SJSA1 (cell line): ENCODE results near the gene MYCN. TPM values are rescaled to one million over a fixed set of nuclear protein-coding genes. Genes with fewer than 3 reads are reported as not detected.

Experiments used
- DNase-seq, 2 experiments: peaks; one replicate each; pipeline ENCODE4 v3.0.0-alpha.2; 2015 to 2020; ENCODE audit warnings: low spot score in 2 of 2, low read depth in 1 of 2
- H3K27ac ChIP-seq: fragments of 250-450 bp; sonication (Bioruptor Pico); 2 replicates; pipeline ENCODE4 v1.5.1; 2020; ENCODE audit warnings: mild to moderate bottlenecking, moderate library complexity
- H3K27me3 ChIP-seq: fragments of 250-450 bp; sonication (Bioruptor Pico); replicated peaks from 2 replicates; pipeline ENCODE4 v1.5.1; 2020; ENCODE audit warnings: mild to moderate bottlenecking, moderate library complexity
- H3K36me3 ChIP-seq: fragments of 250-450 bp; sonication (Bioruptor Pico); 2 replicates; pipeline ENCODE4 v1.5.1; 2020; ENCODE audit warnings: mild to moderate bottlenecking
- H3K4me1 ChIP-seq: fragments of 250-450 bp; sonication (Bioruptor Pico); replicated peaks from 2 replicates; pipeline ENCODE4 v1.6.1; 2021; ENCODE audit warnings: mild to moderate bottlenecking
- H3K4me3 ChIP-seq: fragments of 250-450 bp; sonication (Bioruptor Pico); 2 replicates; pipeline ENCODE4 v1.5.1; 2020; ENCODE audit warnings: mild to moderate bottlenecking
- H3K9me3 ChIP-seq: fragments of 250-450 bp; sonication (Bioruptor Pico); replicated peaks from 2 replicates; pipeline ENCODE4 v1.5.1; 2020; ENCODE audit warnings: mild to moderate bottlenecking
- total RNA-seq: library from RNA; depleted of rRNA; stranded (reverse); fragments of >200 nt; shearing (Covaris generic); gene quantifications from 2 replicates; pipeline ENCODE4 v1.2.3, GENCODE V29; 2014

The MYCN gene
- total RNA-seq, 1 experiment from 2014 or later, result 3.7 TPM

GRCh38 chr2:15984368-15985255 lies 44.3 kb downstream of the MYCN start:
- Histone ChIP-seq H3K4me1 (no peaks in the 10 kb centered on the region), H3K9me3 (no peaks in the 10 kb centered on the region), H3K27me3 (no peaks in the 10 kb centered on the region), H3K27ac (no peak overlapping the region), H3K36me3 (no peaks in the 10 kb centered on the region), H3K4me3 (no peak overlapping the region)
- DNase-seq, result no peak

GRCh38 chr2:15985531-15985930 lies 45.2 kb downstream of the MYCN start:
- no peaks in the 10 kb centered on the region for H3K9me3 ChIP-seq
- no peak overlapping the region for H3K27ac ChIP-seq
- no peaks in the 10 kb centered on the region for H3K27me3 ChIP-seq
- H3K4me3 ChIP-seq, result no peak overlapping the region
- no peaks in the 10 kb centered on the region for H3K36me3 ChIP-seq
- H3K4me1 ChIP-seq, result no peaks in the 10 kb centered on the region
- DNase-seq, result no peak

- no peaks in the 10 kb centered on the region for H3K9me3 ChIP-seq
These were observed 45.8 kb downstream of the MYCN start for GRCh38 chr2:15986068-15986560.

GRCh38 chr2:15986644-15987043 lies 46.3 kb downstream of the MYCN start:
- no peaks in the 10 kb centered on the region for H3K36me3 ChIP-seq
- no peak overlapping the region for H3K27ac ChIP-seq
- H3K4me3 ChIP-seq, result no peak overlapping the region
- no peaks in the 10 kb centered on the region for H3K9me3 ChIP-seq
- no peaks in the 10 kb centered on the region for H3K4me1 ChIP-seq
- H3K27me3 ChIP-seq, result no peaks in the 10 kb centered on the region
- DNase-seq, result no peak

More at GRCh38 chr2:15986068-15986560, 45.8 kb downstream of the MYCN start:
- no peak for DNase-seq
- no peaks in the 10 kb centered on the region for H3K4me1 ChIP-seq
- no peaks in the 10 kb centered on the region for H3K27me3 ChIP-seq
- H3K4me3 ChIP-seq, result no peak overlapping the region
- H3K27ac ChIP-seq, result no peak overlapping the region
- H3K36me3 ChIP-seq, result no peaks in the 10 kb centered on the region

- Histone ChIP-seq H3K9me3 (no peaks in the 10 kb centered on the region), H3K36me3 (no peaks in the 10 kb centered on the region), H3K27ac (no peak overlapping the region), H3K27me3 (no peaks in the 10 kb centered on the region), H3K4me3 (no peak overlapping the region), H3K4me1 (no peaks in the 10 kb centered on the region)
- DNase-seq, result no peak
These were observed 48.4 kb downstream of the MYCN start for GRCh38 chr2:15988733-15989132.

GRCh38 chr2:15989559-15989958 lies 49.2 kb downstream of the MYCN start:
- H3K27me3 ChIP-seq, result no peaks in the 10 kb centered on the region
- H3K27ac ChIP-seq, result no peak overlapping the region
- no peaks in the 10 kb centered on the region for H3K36me3 ChIP-seq
- no peaks in the 10 kb centered on the region for H3K9me3 ChIP-seq
- H3K4me3 ChIP-seq, result no peak overlapping the region
- DNase-seq, result no peak
- H3K4me1 ChIP-seq, result no peaks in the 10 kb centered on the region

- no peak for DNase-seq
- H3K27me3 ChIP-seq, result no peaks in the 10 kb centered on the region
- no peaks in the 10 kb centered on the region for H3K9me3 ChIP-seq
- no peaks in the 10 kb centered on the region for H3K36me3 ChIP-seq
- H3K4me1 ChIP-seq, result no peaks in the 10 kb centered on the region
- H3K4me3 ChIP-seq, result no peak overlapping the region
- H3K27ac ChIP-seq, result no peak overlapping the region
These were observed 50.1 kb downstream of the MYCN start for GRCh38 chr2:15990151-15991101.

GRCh38 chr2:15991231-15991630 lies 50.9 kb downstream of the MYCN start:
- H3K4me1 ChIP-seq, result no peaks in the 10 kb centered on the region
- H3K27ac ChIP-seq, result no peak overlapping the region
- H3K9me3 ChIP-seq, result no peaks in the 10 kb centered on the region
- no peaks in the 10 kb centered on the region for H3K36me3 ChIP-seq
- no peak for DNase-seq
- no peak overlapping the region for H3K4me3 ChIP-seq
- H3K27me3 ChIP-seq, result no peaks in the 10 kb centered on the region

GRCh38 chr2:15992457-15993231 lies 52.3 kb downstream of the MYCN start:
- no peak overlapping the region for H3K4me3 ChIP-seq
- H3K4me1 ChIP-seq, result no peaks in the 10 kb centered on the region
- H3K27me3 ChIP-seq, result no peaks in the 10 kb centered on the region
- H3K27ac ChIP-seq, result no peak overlapping the region
- no peaks in the 10 kb centered on the region for H3K36me3 ChIP-seq
- DNase-seq, result no peak
- no peaks in the 10 kb centered on the region for H3K9me3 ChIP-seq

GRCh38 chr2:15993232-15993610 lies 52.9 kb downstream of the MYCN start:
- H3K27ac ChIP-seq, result no peak overlapping the region
- H3K9me3 ChIP-seq, result no peaks in the 10 kb centered on the region
- H3K36me3 ChIP-seq, result no peaks in the 10 kb centered on the region
- H3K4me1 ChIP-seq, result no peaks in the 10 kb centered on the region
- H3K27me3 ChIP-seq, result no peaks in the 10 kb centered on the region
- DNase-seq, result no peak
- H3K4me3 ChIP-seq, result no peak overlapping the region

- Histone ChIP-seq H3K27me3 (no peaks in the 10 kb centered on the region), H3K27ac (no peak overlapping the region), H3K36me3 (no peaks in the 10 kb centered on the region), H3K4me3 (no peak overlapping the region), H3K9me3 (no peaks in the 10 kb centered on the region), H3K4me1 (no peaks in the 10 kb centered on the region)
- DNase-seq, result no peak
These were observed 53.3 kb downstream of the MYCN start for GRCh38 chr2:15993666-15994065.

GRCh38 chr2:15995603-15996002 lies 55.3 kb downstream of the MYCN start:
- no peaks in the 10 kb centered on the region for H3K36me3 ChIP-seq
- H3K4me3 ChIP-seq, result no peak overlapping the region
- no peaks in the 10 kb centered on the region for H3K9me3 ChIP-seq
- no peaks in the 10 kb centered on the region for H3K4me1 ChIP-seq
- no peaks in the 10 kb centered on the region for H3K27me3 ChIP-seq
- no peak for DNase-seq
- no peak overlapping the region for H3K27ac ChIP-seq
